ENCODE data around the gene RAI1. TPM values are rescaled to one million over a fixed set of nuclear protein-coding genes. Genes with fewer than 3 reads are reported as not detected.

The RAI1 gene
- total and polyA plus RNA-seq, 2 experiments from 2014 or later: 0.87 to 0.89 TPM

- no peak for DNase-seq (ENCODE audit: low spot score)
- no peak overlapping the region for H3K27ac ChIP-seq (ENCODE audit: low read depth)
Observed at GRCh38 chr17:17669580-17670235, 11.6 kb upstream of the RAI1 start.

GRCh38 chr17:17670701-17671305 is 10.5 kb upstream of the RAI1 start:
- Histone ChIP-seq H3K4me3 (no peak overlapping the region), H2AFZ (peak overlapping the region; percentile 23; the same call in 1 of the 2 replicates), H3K4me2 (no peak overlapping the region), H3K27me3 (ENCODE audit: insufficient read depth) (peaks cover 34% of the 10 kb centered on the region), H3K79me2 (replicated peaks; ENCODE audit: insufficient read depth) (no peaks in the 10 kb centered on the region), H4K20me1 (replicated peaks; ENCODE audit: insufficient read depth) (0 out of 2 replicates have a peak, but pooled peaks cover 2% of the 10 kb centered on the region), H3K27ac (ENCODE audit: low read depth) (no peak overlapping the region), H3K9me2 (ENCODE audit: insufficient read depth) (no peaks in the 10 kb centered on the region), H3K4me1 (ENCODE audit: insufficient read depth) (peaks cover 10% of the 10 kb centered on the region), H3F3A (replicated peaks; ENCODE audit: low read depth) (no peaks in the 10 kb centered on the region), H3K36me3 (ENCODE audit: insufficient read depth) (no peaks in the 10 kb centered on the region)
- Mint-ChIP-seq H3K4me3 (no peak overlapping the region; the same call in 2 of the 3 replicates), H3K9me3 (no peaks in the 10 kb centered on the region), H3K27ac (no peak overlapping the region), H3K27me3 (ENCODE audit: insufficient read depth, low read depth, poor library complexity) (peaks cover 28% of the 10 kb centered on the region), H3K4me1 (peaks cover 34% of the 10 kb centered on the region), H3K36me3 (ENCODE audit: low read depth) (no peaks in the 10 kb centered on the region)
- no peak for ATAC-seq
- DNase-seq (ENCODE audit: low spot score): no peak
- no peak for TF ChIP-seq ZNF462 (CRISPR knock-in tag; IDR thresholded peaks at IDR 0.05)
- no peak for TF ChIP-seq REST (IDR thresholded peaks at IDR 0.05; ENCODE audit: unreplicated experiment)

More at GRCh38 chr17:17669580-17670235, 11.6 kb upstream of the RAI1 start:
- H3K9me3 Mint-ChIP-seq: no peaks in the 10 kb centered on the region
- peaks cover 6% of the 10 kb centered on the region; the same call in 1 of the 2 replicates for H3K4me1 ChIP-seq (ENCODE audit: insufficient read depth)
- H3K27ac Mint-ChIP-seq: no peak overlapping the region
- no peak overlapping the region for H3K4me3 Mint-ChIP-seq
- no peaks in the 10 kb centered on the region for H3K9me2 ChIP-seq (ENCODE audit: insufficient read depth)
- TF ChIP-seq EZH2 (IDR thresholded peaks at IDR 0.05; ENCODE audit: low read depth, unreplicated experiment): no peak
- TF ChIP-seq STAT1 (IDR thresholded peaks at IDR 0.05; ENCODE audit: unreplicated experiment): no peak
- no peak for TF ChIP-seq CREB1 (CRISPR knock-in tag; IDR thresholded peaks at IDR 0.05; ENCODE audit: low read depth)
- no peak for TF ChIP-seq ZNF331 (CRISPR knock-in tag; IDR thresholded peaks at IDR 0.05; ENCODE audit: low read depth)
- no peak for TF ChIP-seq ZNF114 (CRISPR knock-in tag; IDR thresholded peaks at IDR 0.05)
- no peak for TF ChIP-seq CTCF (conservative IDR thresholded peaks at IDR 0.05; ENCODE audit: low read depth in 2 of 2)
- H3K36me3 Mint-ChIP-seq (ENCODE audit: low read depth): no peaks in the 10 kb centered on the region
- no peak overlapping the region for H2AFZ ChIP-seq
- ATAC-seq: no peak
- H4K20me1 ChIP-seq (replicated peaks; ENCODE audit: insufficient read depth): no peaks in the 10 kb centered on the region
- peaks cover 28% of the 10 kb centered on the region for H3K4me1 Mint-ChIP-seq
- no peaks in the 10 kb centered on the region for H3K36me3 ChIP-seq (ENCODE audit: insufficient read depth)
- no peaks in the 10 kb centered on the region for H3F3A ChIP-seq (replicated peaks; ENCODE audit: low read depth)
- H3K4me3 ChIP-seq: no peak overlapping the region
- H3K4me2 ChIP-seq: no peak overlapping the region
- peaks cover 19% of the 10 kb centered on the region for H3K27me3 Mint-ChIP-seq (ENCODE audit: insufficient read depth, low read depth, poor library complexity)
- H3K79me2 ChIP-seq (replicated peaks; ENCODE audit: insufficient read depth): no peaks in the 10 kb centered on the region
- peaks cover 23% of the 10 kb centered on the region for H3K27me3 ChIP-seq (ENCODE audit: insufficient read depth)

Measured in GM23338 (cell line).